Common myeloid progenitor, CD34-positive (primary cell): Measurements from ENCODE around the gene TMEM131.

Experiments used
- CTCF ChIA-PET: fragments of 350-600 bp; sonication (Branson Sonifier 250); formaldehyde crosslinking; loops from one replicate; lab custom pipeline; 2021; ENCODE audit warnings: antibody characterized with exemption; lab: Charles Lee
- POLR2A ChIA-PET: fragments of 350-600 bp; sonication (Branson Sonifier 250); formaldehyde crosslinking; loops from one replicate; lab custom pipeline; 2021; ENCODE audit warnings: antibody characterized with exemption; lab: Charles Lee
- DNase-seq, 3 donors: peaks; one replicate each; pipeline versions ENCODE4 v3.0.0 to v3.0.0-alpha.2; 2013
- H3K27ac ChIP-seq, 2 experiments: 1 replicate in 1 of 2; 2 replicates in 1 of 2; pipeline ENCODE4 v1.7.0; 2013; ENCODE audit warnings: inconsistent platforms in 2 of 2, low read length in 2 of 2, mild to moderate bottlenecking in 2 of 2, low read depth in 1 of 2, moderate library complexity in 1 of 2; ENCODE audit not compliant: severe bottlenecking in 2 of 2, insufficient read depth in 1 of 2, poor library complexity in 1 of 2
- H3K27me3 ChIP-seq, 5 experiments: replicated peaks in 2 of 5; 1 replicate in 3 of 5; 2 replicates in 2 of 5; pipeline versions ENCODE4 v1.6.1 to v1.7.0; 2013; ENCODE audit warnings: low read length in 4 of 5, mild to moderate bottlenecking in 2 of 5, moderate library complexity in 2 of 5, inconsistent platforms in 1 of 5; ENCODE audit not compliant: insufficient read depth in 5 of 5, control insufficient read depth in 4 of 5
- H3K36me3 ChIP-seq, 4 experiments: 1 replicate in 2 of 4; 2 replicates in 2 of 4; pipeline versions ENCODE4 v1.6.1 to v1.7.0; 2013; ENCODE audit warnings: low read length in 3 of 4, control low read depth in 1 of 4, mild to moderate bottlenecking in 1 of 4; ENCODE audit not compliant: control insufficient read depth in 4 of 4, insufficient read depth in 4 of 4
- H3K4me1 ChIP-seq, 4 experiments: 1 replicate in 3 of 4; 2 replicates in 1 of 4; pipeline versions ENCODE4 v1.6.1 to v1.7.1; 2013; ENCODE audit warnings: low read length in 3 of 4, mild to moderate bottlenecking in 3 of 4, control low read depth in 1 of 4, inconsistent platforms in 1 of 4, moderate library complexity in 1 of 4; ENCODE audit not compliant: control insufficient read depth in 4 of 4, insufficient read depth in 4 of 4; ENCODE audit errors: control extremely low read depth in 1 of 4
- H3K4me3 ChIP-seq, 7 experiments: 1 replicate in 4 of 7; 2 replicates in 3 of 7; pipeline versions ENCODE4 v1.5.1 to v1.7.0; 2013; ENCODE audit warnings: mild to moderate bottlenecking in 7 of 7, low read length in 6 of 7, moderate library complexity in 6 of 7, inconsistent platforms in 2 of 7, low read depth in 2 of 7, control low read depth in 1 of 7; ENCODE audit not compliant: insufficient read depth in 4 of 7, control insufficient read depth in 1 of 7; ENCODE audit errors: extremely low read depth in 1 of 7
- H3K9me3 ChIP-seq, 5 experiments: 1 replicate in 4 of 5; 2 replicates in 1 of 5; pipeline versions ENCODE4 v1.6.1 to v1.7.1; 2013; ENCODE audit warnings: low read length in 4 of 5, mild to moderate bottlenecking in 2 of 5, inconsistent platforms in 1 of 5, low read depth in 1 of 5, moderate library complexity in 1 of 5; ENCODE audit not compliant: control insufficient read depth in 4 of 5, insufficient read depth in 2 of 5; ENCODE audit errors: control extremely low read depth in 1 of 5
- WGBS: methylation state at CpG from one replicate; pipeline ENCODE4 v1.1.5; 2013; ENCODE audit not compliant: insufficient coverage; 5-methylcytosine and 5-hydroxymethylcytosine counted together

Gene TMEM131

DNA sequence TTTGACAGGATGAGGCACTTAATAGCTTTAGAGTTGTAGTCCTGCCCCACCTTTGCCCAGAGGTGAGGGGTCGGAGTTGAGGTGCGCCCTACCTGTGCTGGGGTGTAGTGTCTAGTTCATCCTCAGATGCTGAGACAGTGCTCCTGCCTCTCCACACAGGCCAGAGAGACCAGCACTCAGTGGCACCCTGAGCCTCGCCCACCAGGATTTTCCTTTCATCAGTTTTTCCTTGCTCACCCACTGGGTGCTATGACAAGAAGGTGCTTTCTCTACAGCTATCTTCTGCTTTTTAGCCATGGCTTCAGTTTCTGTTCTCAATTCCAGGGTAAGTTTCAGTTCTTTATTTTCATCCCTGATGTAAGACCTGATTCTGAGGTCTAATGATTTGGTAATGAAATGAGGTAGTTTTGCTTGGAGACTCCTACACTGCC, 16.8 kb upstream of the TMEM131 start:
- DNase-seq = peak in 1 of 3 donors; percentile 41
- CTCF ChIA-PET = no interaction called here
- whole genome bisulfite sequencing = 93% methylated on average over 3 of the region's 3 CpGs
- H3K36me3 ChIP-seq = no peaks in the 10 kb centered on the region
- no peaks in the 10 kb centered on the region for H3K27me3 ChIP-seq
- peaks cover 0 to 4% (median 0%) of the 10 kb centered on the region in 4 experiments for H3K4me1 ChIP-seq
- H3K9me3 ChIP-seq = no peaks in the 10 kb centered on the region
- H3K4me3 ChIP-seq = no peak overlapping the region
- no peak overlapping the region for H3K27ac ChIP-seq
- POLR2A ChIA-PET = no interaction called here

GRCh38 chr2:98009887-98010760, 14.4 kb upstream of the TMEM131 start:
- Histone ChIP-seq H3K4me1 (peaks cover 0 to 4% (median 0%) of the 10 kb centered on the region in 4 experiments), H3K9me3 (no peaks in the 10 kb centered on the region), H3K36me3 (no peaks in the 10 kb centered on the region), H3K27me3 (no peaks in the 10 kb centered on the region), H3K4me3 (no peak overlapping the region), H3K27ac (no peak overlapping the region)
- DNase-seq = no peak
- ChIA-PET CTCF (no interaction called here), POLR2A (no interaction called here)
- WGBS = 92% methylated on average over 4 of the region's 10 CpGs

GRCh38 chr2:98008415-98008814, 12.7 kb upstream of the TMEM131 start:
- 94% methylated on average over 2 of the region's 3 CpGs for WGBS
- Histone ChIP-seq H3K36me3 (no peaks in the 10 kb centered on the region), H3K27me3 (no peaks in the 10 kb centered on the region), H3K27ac (no peak overlapping the region), H3K9me3 (no peaks in the 10 kb centered on the region), H3K4me3 (no peak overlapping the region), H3K4me1 (no peaks in the 10 kb centered on the region)
- ChIA-PET CTCF (no interaction called here), POLR2A (no interaction called here)
- DNase-seq = no peak

GRCh38 chr2:98006378-98006777, 10.6 kb upstream of the TMEM131 start:
- ChIA-PET POLR2A (no interaction called here), CTCF (no interaction called here)
- no peak for DNase-seq
- Histone ChIP-seq H3K36me3 (no peaks in the 10 kb centered on the region), H3K4me3 (no peak overlapping the region), H3K4me1 (no peaks in the 10 kb centered on the region), H3K27ac (no peak overlapping the region), H3K9me3 (no peaks in the 10 kb centered on the region), H3K27me3 (no peaks in the 10 kb centered on the region)
- no CpG with 5 or more reads among the region's 11 CpGs for whole genome bisulfite sequencing

- DNase-seq = no peak
- H3K36me3 ChIP-seq = no peaks in the 10 kb centered on the region
- CTCF ChIA-PET = no interaction called here
- POLR2A ChIA-PET = no interaction called here
- H3K9me3 ChIP-seq = no peaks in the 10 kb centered on the region
- H3K4me3 ChIP-seq = no peak overlapping the region
- H3K27me3 ChIP-seq = no peaks in the 10 kb centered on the region
- WGBS = 100% methylated on average over 1 of the region's 3 CpGs
- no peaks in the 10 kb centered on the region for H3K4me1 ChIP-seq
- no peak overlapping the region for H3K27ac ChIP-seq
These were observed 8.9 kb upstream of the TMEM131 start for GRCh38 chr2:98004613-98005012.

- Histone ChIP-seq H3K27ac (no peak overlapping the region), H3K27me3 (no peaks in the 10 kb centered on the region), H3K9me3 (no peaks in the 10 kb centered on the region), H3K4me3 (no peak overlapping the region), H3K36me3 (no peaks in the 10 kb centered on the region), H3K4me1 (no peaks in the 10 kb centered on the region)
- WGBS = 80% methylated on average over 1 of the region's 2 CpGs
- ChIA-PET CTCF (no interaction called here), POLR2A (no interaction called here)
- no peak for DNase-seq
These were observed 8.3 kb upstream of the TMEM131 start for GRCh38 chr2:98004047-98004446.

- WGBS = 90% methylated on average over 3 of the region's 3 CpGs
- Histone ChIP-seq H3K4me1 (peaks cover 1 to 7% (median 4%) of the 10 kb centered on the region in 4 experiments), H3K4me3 (no peak overlapping the region), H3K27me3 (no peaks in the 10 kb centered on the region), H3K27ac (no peak overlapping the region), H3K9me3 (no peaks in the 10 kb centered on the region), H3K36me3 (no peaks in the 10 kb centered on the region)
- POLR2A ChIA-PET = no interaction called here
- CTCF ChIA-PET = interaction anchor here (1.5 kb wide), 1 partner anchor 193 kb away, joined by 3 read pairs; no protein-coding TSS in a partner anchor
- no peak for DNase-seq
These were observed 3.8 kb upstream of the TMEM131 start for GRCh38 chr2:97999536-97999935.
